ENCODE measurements around the gene HES7.
A peak's percentile ranks its signal among the peaks of the same experiment; 100 is the strongest.

HES7 gene

DNA sequence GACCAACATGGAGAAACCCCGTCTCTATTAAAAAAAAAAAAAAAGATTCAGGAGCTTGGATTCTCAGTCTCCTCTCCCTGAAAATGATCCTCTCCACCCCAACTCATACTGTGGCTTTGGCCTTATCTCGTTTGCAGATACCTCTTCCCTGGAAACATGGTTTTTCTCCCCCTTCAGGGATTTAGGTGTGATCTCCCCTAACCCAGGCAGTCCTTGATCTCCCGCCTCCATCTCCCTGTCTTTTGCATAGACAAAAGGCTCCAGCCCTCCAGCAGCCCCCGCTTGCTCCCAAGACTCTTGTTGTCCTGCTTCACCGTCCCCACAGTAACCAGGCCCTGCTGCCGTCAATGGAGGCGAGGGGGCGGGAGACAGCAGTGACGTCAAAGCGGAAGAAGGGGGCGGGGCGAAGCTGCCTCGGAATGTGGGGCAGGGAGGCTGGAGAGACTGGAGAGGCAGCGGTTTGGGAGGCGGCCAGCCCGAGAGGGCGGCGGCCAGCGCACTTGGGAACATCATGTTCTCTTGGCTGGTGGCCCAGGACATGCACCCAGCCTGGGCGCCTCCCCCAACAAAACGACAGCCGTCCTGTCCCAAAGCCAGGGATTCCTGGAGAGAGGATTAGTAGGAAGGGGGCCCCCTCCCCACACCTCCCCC is 30.2 kb upstream of the HES7 start:
- Histone ChIP-seq H3K27me3 (ENCODE audit: control insufficient read depth in 1 of 2, insufficient read depth in 2 of 2, low read length in 2 of 2) (no peaks in the 10 kb centered on the region), H3K9ac (ENCODE audit: low read length) (peak overlapping the region; percentile 100), H3K9me3 (ENCODE audit: low read length) (no peaks in the 10 kb centered on the region), H3K36me3 (ENCODE audit: insufficient read depth, low read length) (peaks cover 27% of the 10 kb centered on the region), H3K4me3 (ENCODE audit: low read depth in 1 of 2, low read length in 2 of 2) (peak overlapping the region; percentile 81 to 100), H3K27ac (ENCODE audit: low read depth, low read length) (peak overlapping the region; percentile 99), H3K4me1 (ENCODE audit: insufficient read depth, low read length) (peaks cover 47% of the 10 kb centered on the region)

GRCh38 chr17:8153525-8153956 is 29.6 kb upstream of the HES7 start:
- H3K27ac ChIP-seq (ENCODE audit: low read depth, low read length): peak overlapping the region; percentile 98
- peaks cover 33% of the 10 kb centered on the region for H3K36me3 ChIP-seq (ENCODE audit: insufficient read depth, low read length)
- no peaks in the 10 kb centered on the region for H3K27me3 ChIP-seq (ENCODE audit: control insufficient read depth in 1 of 2, insufficient read depth in 2 of 2, low read length in 2 of 2)
- H3K9ac ChIP-seq (ENCODE audit: low read length): peak overlapping the region; percentile 92
- peak overlapping the region; percentile 29 to 89 for H3K4me3 ChIP-seq (ENCODE audit: low read depth in 1 of 2, low read length in 2 of 2)
- H3K9me3 ChIP-seq (ENCODE audit: low read length): no peaks in the 10 kb centered on the region
- peaks cover 46% of the 10 kb centered on the region for H3K4me1 ChIP-seq (ENCODE audit: insufficient read depth, low read length)

GRCh38 chr17:8153031-8153451 is 29.1 kb upstream of the HES7 start:
- Histone ChIP-seq H3K9me3 (ENCODE audit: low read length) (no peaks in the 10 kb centered on the region), H3K36me3 (ENCODE audit: insufficient read depth, low read length) (peaks cover 38% of the 10 kb centered on the region), H3K27me3 (ENCODE audit: control insufficient read depth in 1 of 2, insufficient read depth in 2 of 2, low read length in 2 of 2) (no peaks in the 10 kb centered on the region), H3K4me3 (ENCODE audit: low read depth in 1 of 2, low read length in 2 of 2) (peak overlapping the region; percentile 29 to 89), H3K4me1 (ENCODE audit: insufficient read depth, low read length) (peaks cover 41% of the 10 kb centered on the region), H3K9ac (ENCODE audit: low read length) (peak overlapping the region; percentile 92), H3K27ac (ENCODE audit: low read depth, low read length) (peak overlapping the region; percentile 98)

DNA sequence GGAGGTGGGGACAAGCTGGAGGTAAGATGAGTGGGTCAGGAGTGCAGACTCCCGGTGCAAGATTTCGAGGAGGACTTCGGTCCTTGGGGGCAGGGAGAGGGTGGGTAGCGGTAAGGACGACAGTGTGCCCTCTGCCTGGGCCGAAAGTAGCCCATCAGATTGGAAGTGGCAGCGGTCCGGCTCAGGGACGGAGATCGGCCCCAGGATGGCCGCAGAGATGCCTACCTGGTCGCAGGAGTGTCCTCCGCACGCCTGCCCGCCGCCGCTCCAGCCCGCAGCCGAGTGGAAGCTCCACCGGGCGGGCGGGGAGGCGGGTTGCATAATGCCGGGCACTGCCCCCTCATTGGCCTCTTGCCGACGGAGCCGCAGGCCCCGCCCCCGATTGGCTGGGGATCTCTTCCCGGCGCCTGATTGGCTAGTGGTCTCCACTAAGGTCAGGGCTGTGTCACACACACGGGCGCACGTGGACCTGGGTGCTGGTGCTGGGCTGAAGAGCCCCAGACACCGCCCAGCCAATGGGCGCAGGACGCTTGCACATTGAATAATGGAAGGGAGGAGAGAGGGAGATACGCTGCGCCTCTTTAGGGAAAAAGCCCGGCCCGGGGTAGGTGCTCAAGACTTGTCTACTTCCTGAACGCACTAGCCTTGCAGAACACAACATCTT is 28.3 kb upstream of the HES7 start, which contains the start of gene PER1:
TSS of gene PER1 (minus strand) at position 293 of the 664 bp plus-strand sequence. CDS start 1,698 bp downstream, outside the sequence.
- Histone ChIP-seq H3K27ac (ENCODE audit: low read depth, low read length) (peak within 1 kb of the TSS; percentile 98), H3K36me3 (ENCODE audit: insufficient read depth, low read length) (peaks cover 46% of the 10 kb centered on the region), H3K27me3 (ENCODE audit: control insufficient read depth in 1 of 2, insufficient read depth in 2 of 2, low read length in 2 of 2) (no peaks in the 10 kb centered on the region), H3K9ac (ENCODE audit: low read length) (peak within 1 kb of the TSS; percentile 92), H3K4me1 (ENCODE audit: insufficient read depth, low read length) (peaks cover 40% of the 10 kb centered on the region), H3K9me3 (ENCODE audit: low read length) (no peaks in the 10 kb centered on the region), H3K4me3 (ENCODE audit: low read depth in 1 of 2, low read length in 2 of 2) (peak within 1 kb of the TSS; percentile 67 to 89)

DNA sequence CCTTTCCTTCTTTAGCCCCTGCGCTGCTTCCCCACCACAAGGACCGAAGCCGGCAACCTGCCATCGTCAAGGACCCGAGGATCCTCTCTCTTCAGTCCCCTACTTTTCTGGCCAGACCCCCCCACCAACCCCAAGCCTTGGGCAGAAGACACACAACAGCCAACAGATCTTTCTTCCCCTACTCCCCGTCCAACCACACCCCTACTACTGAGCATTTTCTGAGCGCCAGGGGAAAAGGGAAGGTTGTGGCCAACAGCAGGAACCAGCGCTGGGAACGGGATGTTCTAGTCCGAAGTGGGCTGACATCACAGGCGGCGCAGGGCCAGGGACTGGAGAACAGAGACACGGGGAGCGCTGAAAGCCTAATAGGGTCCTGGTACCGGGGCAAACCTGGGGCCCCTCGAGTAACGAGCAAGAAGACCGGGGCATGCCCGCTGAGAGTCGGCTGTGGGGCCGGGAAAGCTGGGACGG is 27.8 kb upstream of the HES7 start:
- Histone ChIP-seq H3K9ac (ENCODE audit: low read length) (peak overlapping the region; percentile 92), H3K36me3 (ENCODE audit: insufficient read depth, low read length) (peaks cover 51% of the 10 kb centered on the region), H3K27ac (ENCODE audit: low read depth, low read length) (peak overlapping the region; percentile 98), H3K4me1 (ENCODE audit: insufficient read depth, low read length) (peaks cover 35% of the 10 kb centered on the region), H3K9me3 (ENCODE audit: low read length) (no peaks in the 10 kb centered on the region), H3K27me3 (ENCODE audit: control insufficient read depth in 1 of 2, insufficient read depth in 2 of 2, low read length in 2 of 2) (no peaks in the 10 kb centered on the region), H3K4me3 (ENCODE audit: low read depth in 1 of 2, low read length in 2 of 2) (peak overlapping the region; percentile 67 to 89)

DNA sequence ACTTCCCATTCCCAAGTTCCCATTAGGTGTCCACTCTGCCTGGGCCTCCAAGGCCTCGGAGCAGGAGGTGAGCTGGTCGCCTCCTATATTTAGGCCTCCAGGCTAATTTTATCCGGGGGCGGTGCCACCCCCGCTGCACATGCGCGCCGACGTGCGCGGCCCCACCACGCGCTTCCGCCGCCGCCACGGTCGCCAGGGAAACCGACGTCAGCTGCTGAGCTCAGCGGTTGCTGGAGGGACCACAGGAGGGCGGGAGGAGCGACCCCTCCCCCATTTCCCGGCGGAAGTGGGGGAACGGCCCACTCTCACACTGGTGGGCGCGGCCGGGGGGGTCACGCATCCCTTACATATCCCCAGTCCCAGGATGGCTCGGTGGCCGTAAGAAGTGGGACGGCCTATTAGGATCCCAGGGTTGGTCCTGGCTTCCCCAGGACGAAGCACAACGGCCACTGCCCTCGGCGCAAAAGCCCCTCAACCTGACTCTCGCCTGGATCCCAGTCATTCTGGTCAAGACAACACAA is 27.3 kb upstream of the HES7 start:
- Histone ChIP-seq H3K27ac (ENCODE audit: low read depth, low read length) (peak overlapping the region; percentile 98), H3K4me3 (ENCODE audit: low read depth in 1 of 2, low read length in 2 of 2) (peak overlapping the region; percentile 67 to 89), H3K27me3 (ENCODE audit: control insufficient read depth in 1 of 2, insufficient read depth in 2 of 2, low read length in 2 of 2) (no peaks in the 10 kb centered on the region), H3K36me3 (ENCODE audit: insufficient read depth, low read length) (peaks cover 56% of the 10 kb centered on the region), H3K9ac (ENCODE audit: low read length) (peak overlapping the region; percentile 92), H3K9me3 (ENCODE audit: low read length) (no peaks in the 10 kb centered on the region), H3K4me1 (ENCODE audit: insufficient read depth, low read length) (peaks cover 35% of the 10 kb centered on the region)

DNA sequence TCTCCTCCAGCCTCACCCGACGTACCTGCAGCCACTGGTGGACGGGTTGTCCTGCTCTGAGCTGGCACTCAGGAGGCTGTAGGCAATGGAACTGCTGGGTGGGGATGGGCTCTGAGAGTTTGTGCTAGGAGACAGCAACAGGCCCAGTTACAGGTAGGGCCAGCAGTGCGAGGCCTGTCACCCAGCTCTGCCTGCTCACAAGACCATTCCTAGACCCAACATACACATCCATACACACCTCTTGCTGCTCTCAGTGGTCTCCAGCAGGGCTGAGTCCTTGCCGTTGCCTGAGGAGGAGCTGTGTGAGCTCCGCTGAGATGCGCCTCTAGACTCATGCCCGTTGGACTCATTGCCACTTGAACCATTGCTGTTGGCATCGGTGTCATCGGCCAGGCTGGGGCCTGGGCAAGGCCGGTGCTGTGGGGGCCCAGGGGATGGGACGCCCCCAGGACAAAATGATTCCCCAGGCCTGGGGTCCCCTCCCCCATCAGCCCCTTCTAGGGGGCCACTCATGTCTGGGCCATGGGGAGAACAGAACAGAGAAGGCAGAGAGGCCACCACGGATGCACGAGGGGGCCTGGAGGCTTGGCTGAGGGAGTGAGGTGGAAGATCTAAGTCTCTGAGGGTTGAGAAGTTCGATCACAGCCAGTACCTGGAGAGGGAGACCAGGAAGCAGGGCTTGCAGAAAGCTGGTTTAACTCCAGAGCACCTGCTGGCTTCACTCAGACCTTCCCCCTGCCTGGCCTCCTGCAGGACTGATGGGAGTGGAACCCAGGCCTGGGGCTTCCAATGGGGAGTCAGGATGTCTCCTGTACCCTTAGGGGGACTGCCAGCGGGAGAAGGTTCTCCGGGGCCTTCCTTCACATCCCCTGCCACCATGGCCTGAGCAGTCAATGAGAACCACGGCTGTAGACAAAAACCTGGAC is 26.6 kb upstream of the HES7 start:
- H3K27me3 ChIP-seq (ENCODE audit: control insufficient read depth in 1 of 2, insufficient read depth in 2 of 2, low read length in 2 of 2): no peaks in the 10 kb centered on the region

GRCh38 chr17:8149419-8150193 is 25.7 kb upstream of the HES7 start:
- no peak overlapping the region for H3K9ac ChIP-seq (ENCODE audit: low read length)
- peaks cover 35% of the 10 kb centered on the region for H3K4me1 ChIP-seq (ENCODE audit: insufficient read depth, low read length)
- no peak overlapping the region for H3K4me3 ChIP-seq (ENCODE audit: low read depth in 1 of 2, low read length in 2 of 2)
- H3K27ac ChIP-seq (ENCODE audit: low read depth, low read length): no peak overlapping the region
- H3K36me3 ChIP-seq (ENCODE audit: insufficient read depth, low read length): peaks cover 72% of the 10 kb centered on the region
- no peaks in the 10 kb centered on the region for H3K27me3 ChIP-seq (ENCODE audit: control insufficient read depth in 1 of 2, insufficient read depth in 2 of 2, low read length in 2 of 2)
- no peaks in the 10 kb centered on the region for H3K9me3 ChIP-seq (ENCODE audit: low read length)

More for the DNA sequence above, 26.6 kb upstream of the HES7 start:
- peak overlapping the region; percentile 67 to 89 for H3K4me3 ChIP-seq (ENCODE audit: low read depth in 1 of 2, low read length in 2 of 2)
- peak overlapping the region; percentile 59 for H3K9ac ChIP-seq (ENCODE audit: low read length)
- H3K9me3 ChIP-seq (ENCODE audit: low read length): no peaks in the 10 kb centered on the region
- peaks cover 64% of the 10 kb centered on the region for H3K36me3 ChIP-seq (ENCODE audit: insufficient read depth, low read length)
- peaks cover 35% of the 10 kb centered on the region for H3K4me1 ChIP-seq (ENCODE audit: insufficient read depth, low read length)
- peak overlapping the region; percentile 98 for H3K27ac ChIP-seq (ENCODE audit: low read depth, low read length)

DNA sequence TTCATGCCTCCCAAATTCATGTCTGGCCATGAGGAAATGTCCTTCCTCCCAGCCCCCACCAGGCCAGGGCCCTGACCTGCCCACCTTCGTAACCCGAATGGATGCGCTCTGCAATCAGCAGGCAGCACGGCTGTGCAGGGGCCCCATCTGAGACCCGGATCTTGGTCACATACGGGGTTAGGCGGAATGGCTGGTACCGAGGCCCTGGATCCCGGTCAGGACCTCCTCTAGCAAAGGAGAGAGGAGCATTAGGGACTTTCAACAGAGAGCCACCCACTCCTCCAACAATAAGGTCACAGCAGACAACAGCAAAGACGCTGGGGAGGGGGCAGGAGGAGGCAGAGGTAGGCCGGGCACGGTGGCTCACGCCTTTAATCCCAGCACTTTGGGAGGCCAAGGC is 24.7 kb upstream of the HES7 start:
- Histone ChIP-seq H3K4me1 (ENCODE audit: insufficient read depth, low read length) (peaks cover 30% of the 10 kb centered on the region), H3K27ac (ENCODE audit: low read depth, low read length) (no peak overlapping the region), H3K4me3 (ENCODE audit: low read depth in 1 of 2, low read length in 2 of 2) (no peak overlapping the region), H3K9ac (ENCODE audit: low read length) (no peak overlapping the region), H3K36me3 (ENCODE audit: insufficient read depth, low read length) (peaks cover 82% of the 10 kb centered on the region), H3K27me3 (ENCODE audit: control insufficient read depth in 1 of 2, insufficient read depth in 2 of 2, low read length in 2 of 2) (no peaks in the 10 kb centered on the region), H3K9me3 (ENCODE audit: low read length) (no peaks in the 10 kb centered on the region)

DNA sequence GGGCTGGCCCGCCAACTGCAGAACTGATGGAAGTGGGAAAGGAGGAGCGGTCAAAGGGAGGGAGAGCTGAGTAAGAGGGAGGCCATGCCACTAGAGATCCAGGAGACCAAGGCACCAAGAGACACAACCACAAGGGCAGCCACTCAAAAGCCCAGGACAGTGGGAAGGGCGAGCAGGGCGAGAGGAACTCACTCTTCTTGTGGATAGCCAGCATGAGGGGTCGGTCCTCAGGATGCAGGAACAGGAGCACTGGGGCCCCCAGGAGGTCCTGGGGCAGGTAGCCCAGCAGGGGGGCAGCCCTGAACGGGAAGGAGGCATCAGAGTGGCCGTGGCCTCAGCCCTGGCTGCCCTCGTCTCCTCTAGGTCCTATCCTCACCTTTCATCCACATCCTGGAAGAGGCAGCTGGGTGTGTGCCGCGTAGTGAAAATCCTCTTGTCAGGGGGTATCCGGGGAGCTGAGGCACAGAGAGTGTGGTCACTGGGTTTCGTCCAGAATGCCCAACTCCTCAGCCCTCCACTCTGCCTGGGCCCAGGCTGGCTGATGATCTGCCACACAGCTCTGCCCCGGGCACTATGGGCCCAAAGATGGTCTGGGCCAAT is 24.0 kb upstream of the HES7 start:
- Histone ChIP-seq H3K4me3 (ENCODE audit: low read depth in 1 of 2, low read length in 2 of 2) (no peak overlapping the region), H3K36me3 (ENCODE audit: insufficient read depth, low read length) (peaks cover 82% of the 10 kb centered on the region), H3K27ac (ENCODE audit: low read depth, low read length) (no peak overlapping the region), H3K9me3 (ENCODE audit: low read length) (no peaks in the 10 kb centered on the region), H3K27me3 (ENCODE audit: control insufficient read depth in 1 of 2, insufficient read depth in 2 of 2, low read length in 2 of 2) (no peaks in the 10 kb centered on the region), H3K4me1 (ENCODE audit: insufficient read depth, low read length) (peaks cover 23% of the 10 kb centered on the region), H3K9ac (ENCODE audit: low read length) (no peak overlapping the region)
